Stimulated activated CD8-positive, alpha-beta memory T cell treated with anti-CD3 and anti-CD28 coated beads, Interleukin-4, amount 100 ng/mL, for 24 hours (primary cell): ENCODE results near the gene TMEM51.
"Not testable (repeated sequence)": the region's sequence is repeated elsewhere in the genome, so short reads cannot be mapped to it uniquely, and the experiment has no call there.

ENCODE experiments used
- DNase-seq: peaks from one replicate; pipeline ENCODE4 v3.0.0-alpha.2; 2020; ENCODE audit warnings: low read depth

Gene TMEM51

DNA sequence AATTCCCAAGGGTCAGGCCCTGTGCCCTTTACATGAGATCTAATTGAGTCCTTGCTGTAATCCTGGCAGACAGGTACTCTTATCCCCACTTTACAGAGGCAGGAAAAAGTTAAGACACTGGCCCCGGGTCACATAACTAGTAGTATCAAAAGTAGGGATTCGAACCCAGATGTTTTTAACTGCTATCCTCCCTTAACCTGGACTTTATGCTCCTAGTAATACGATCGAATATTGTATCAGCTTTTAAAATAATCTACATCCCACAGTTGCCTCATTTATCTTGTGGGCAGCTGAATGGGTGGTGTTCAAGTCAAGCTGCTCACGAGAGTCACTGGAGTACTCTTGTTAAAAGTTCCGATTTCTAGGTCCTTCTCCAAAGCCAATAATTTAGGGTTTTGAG lies 25.5 kb upstream of the TMEM51 start:
- DNase-seq, result no peak

DNA sequence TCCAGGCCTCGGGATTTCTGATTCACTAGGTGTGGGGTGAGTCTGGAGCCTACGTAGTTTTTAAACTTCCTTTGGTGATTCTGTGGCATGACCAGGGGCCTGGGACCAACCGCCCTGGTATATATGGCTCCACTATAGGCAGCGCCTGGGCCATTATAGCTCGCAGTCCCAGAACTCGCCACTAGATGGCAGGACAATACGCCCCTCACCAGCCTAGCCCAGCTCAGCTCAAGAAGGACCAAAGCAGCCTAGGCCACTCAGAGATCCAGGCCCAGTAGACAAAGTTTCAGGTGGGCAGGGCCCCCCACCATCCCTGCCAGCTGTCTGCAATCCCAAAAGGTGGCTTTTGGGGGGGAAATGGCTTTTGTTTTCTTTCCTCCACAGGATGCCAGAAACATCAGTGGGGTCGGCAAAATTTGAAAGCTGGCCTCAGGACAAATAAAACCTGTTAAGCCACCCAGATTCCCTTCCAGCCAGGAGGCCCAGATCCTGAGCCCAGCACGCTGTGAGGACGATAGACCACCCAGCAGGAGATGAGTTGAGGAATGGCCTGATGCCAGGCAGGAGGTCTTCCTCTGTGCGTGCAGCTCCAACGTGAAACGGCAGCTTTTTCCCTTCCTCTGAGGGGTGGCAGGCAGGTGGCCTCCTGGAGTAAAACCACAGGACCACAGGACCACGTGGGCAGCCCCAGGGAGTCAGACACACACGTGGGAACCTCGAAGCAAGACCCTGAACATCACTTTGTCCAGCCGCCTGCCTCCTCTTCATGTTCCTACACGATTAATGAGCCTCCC lies 24.8 kb upstream of the TMEM51 start:
- DNase-seq, result peak; percentile 42

DNA sequence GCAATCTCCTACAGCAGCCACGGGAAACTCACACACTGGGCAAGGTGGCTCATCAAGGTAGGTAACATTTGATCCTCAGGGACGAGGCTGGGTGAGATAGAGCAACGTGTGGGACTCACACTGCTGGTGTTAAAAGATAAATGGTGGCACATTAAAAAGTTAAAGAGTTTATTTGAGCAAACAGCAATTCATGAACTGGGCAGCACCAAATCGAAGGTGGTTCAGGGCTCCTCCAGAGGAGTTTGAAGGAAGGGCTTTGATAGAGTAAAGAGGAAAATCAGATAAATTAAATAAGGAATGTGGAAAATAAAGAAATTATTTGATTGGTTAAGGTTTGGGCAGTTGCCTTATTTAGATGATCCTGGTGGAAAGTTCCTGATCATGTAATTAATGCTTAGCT lies 23.6 kb upstream of the TMEM51 start:
- DNase-seq, result no peak

DNA sequence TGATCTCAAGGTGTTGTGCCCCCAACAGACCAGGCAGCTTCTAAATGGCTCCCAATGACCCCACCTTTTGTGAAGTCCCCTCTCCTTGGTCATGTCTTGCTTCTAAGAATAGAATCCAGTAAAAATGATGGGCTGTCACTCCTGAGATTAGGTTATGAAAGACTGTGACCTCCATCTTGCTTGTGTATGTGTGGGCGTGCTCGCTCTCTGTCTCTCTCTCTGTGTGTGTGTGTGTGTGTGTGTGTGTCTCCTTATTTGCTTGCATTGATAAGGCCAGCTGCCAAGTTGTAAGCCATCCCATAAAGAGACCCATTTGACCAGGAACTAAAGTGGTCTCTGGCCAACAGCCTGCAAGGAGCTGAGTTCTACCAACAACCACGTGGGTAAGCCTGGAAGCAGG lies 22.9 kb upstream of the TMEM51 start:
- DNase-seq, result no peak

DNA sequence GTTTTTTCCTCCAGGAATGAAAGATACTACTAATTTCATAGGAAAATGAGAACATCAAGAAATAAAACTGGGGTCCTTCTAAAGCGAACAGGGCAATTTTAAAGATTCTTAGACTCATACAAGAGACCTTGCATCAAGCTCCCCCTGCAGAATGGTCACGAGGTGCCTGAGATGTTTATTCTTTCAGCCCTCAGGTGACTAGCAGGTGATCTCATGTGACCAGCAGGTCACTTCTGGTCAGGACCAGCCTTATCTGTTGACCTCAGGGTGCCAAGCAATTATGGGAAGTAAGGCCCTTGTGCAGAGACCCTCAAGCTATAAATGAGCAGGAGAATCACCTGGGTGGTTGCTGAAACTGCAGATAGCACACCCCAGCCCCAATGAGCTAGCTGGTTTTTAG lies 20.6 kb upstream of the TMEM51 start:
- no peak for DNase-seq

DNA sequence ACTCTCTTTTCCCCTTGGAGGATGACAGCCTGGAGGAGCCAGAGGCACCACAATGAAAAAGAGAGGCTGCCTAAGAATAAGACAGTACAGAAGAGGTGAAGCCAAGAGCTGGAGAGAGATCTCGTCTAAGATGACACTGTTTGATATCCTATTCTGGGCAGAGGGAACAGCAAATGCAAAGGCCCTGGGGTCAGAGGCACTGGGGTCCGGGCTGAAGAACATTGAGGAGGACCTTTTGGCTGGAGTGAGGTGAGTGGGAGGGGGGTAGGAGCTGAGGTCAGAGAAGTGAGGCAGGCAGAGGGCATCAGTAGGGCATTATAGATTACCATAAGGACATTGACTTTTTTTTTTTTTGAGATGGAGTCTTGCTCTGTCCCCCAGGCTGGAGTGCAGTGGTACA lies 19.3 kb upstream of the TMEM51 start:
- DNase-seq, result no peak

DNA sequence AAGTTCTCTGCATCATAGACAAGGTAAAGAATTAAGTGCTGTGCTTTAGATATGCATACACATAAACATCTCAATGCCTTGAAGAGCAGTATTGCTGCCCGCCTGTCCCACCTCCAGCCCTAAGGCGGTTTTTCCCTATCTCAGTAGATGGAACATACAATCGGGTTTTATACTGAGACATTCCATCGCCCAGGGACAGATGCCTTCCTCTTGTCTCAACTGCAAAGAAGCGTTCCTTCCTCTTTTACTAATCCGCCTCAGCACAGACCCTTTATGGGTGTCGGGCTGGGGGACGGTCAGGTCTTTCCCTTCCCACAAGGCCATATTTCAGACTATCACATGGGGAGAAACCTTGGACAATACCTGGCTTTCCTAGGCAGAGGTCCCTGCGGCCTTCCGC lies 17.9 kb upstream of the TMEM51 start:
- DNase-seq, result not testable (repeated sequence)

DNA sequence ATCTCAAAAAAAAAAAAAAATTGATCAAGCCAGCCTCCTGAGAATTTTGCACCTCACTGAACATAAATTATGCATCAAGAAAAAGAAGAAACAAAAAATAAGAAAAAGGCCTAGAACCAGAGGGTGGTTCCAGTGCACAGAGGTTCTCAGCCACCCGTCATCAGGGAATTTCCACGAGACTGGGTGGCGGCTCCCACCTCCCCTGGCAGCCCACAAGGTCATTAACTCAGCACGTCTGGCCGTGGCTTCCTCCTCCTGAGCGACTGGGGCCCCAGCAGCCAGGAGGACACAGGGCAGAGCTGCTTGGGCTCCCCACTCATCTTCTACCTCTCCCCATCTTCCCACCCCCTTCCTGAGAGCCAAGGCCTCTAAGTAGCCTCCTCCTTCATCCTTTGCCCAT lies 15.7 kb upstream of the TMEM51 start:
- DNase-seq, result no peak

DNA sequence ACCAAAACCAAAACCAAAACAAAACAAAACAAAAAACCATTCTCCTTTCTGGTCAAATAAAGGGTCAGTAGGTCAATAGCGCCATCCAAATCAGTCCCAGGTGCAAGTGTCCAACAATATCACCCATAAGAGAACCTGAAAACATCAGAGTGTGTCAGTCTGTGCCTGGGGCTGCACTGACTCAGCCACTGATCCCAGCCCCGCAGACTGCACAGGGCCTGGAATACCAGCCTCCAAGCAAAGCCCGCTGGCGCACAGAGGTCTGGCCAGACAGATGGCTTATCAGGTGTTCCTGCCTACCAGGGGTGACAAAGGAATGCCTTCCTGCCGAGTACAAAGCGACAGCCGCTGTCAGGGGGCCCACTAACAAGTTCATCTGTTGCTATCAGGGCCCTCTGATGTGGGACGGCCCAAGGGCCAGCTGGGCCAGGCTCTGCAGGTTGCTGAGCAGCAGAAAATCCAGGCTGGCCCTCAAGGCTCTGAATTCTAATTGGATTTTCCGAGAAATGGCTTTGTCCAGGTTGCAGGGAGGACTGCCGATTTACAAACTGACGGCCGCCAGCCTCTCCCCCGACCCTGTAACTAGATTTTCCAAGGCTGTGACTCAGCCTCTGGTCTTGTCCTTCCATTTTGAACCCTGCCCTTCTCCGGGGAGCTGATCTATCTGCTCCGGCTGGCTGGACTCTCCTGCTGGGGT lies 13.7 kb upstream of the TMEM51 start:
- DNase-seq, result no peak

DNA sequence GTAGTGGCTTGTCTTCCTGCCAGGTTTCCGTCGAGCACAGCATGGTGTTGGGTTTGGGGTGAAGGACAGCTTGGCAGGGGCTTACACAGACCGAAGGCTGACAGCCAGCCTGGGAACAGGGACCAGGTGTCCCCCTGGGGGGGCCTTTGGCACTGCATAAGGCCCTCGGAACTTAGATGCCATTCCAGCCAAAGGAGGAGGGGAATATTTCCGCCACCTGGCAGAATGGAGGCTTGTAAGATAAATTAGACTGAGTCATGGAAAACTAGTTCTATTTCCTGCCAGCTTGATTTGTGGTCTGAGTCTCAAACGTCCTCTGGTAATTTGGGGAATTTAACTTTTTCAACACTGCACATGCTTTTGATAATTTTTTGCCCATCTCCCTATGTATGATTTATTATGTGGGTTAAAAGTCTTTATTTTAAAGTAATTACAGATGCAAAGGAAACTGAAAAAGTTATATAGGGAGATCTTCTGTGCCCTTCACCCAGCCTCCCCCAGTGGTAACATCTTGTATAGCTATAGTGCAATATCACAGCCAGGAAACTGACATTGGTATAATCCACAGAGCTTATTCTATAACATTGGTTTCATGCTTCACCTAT lies 11.5 kb upstream of the TMEM51 start:
- DNase-seq, result no peak

DNA sequence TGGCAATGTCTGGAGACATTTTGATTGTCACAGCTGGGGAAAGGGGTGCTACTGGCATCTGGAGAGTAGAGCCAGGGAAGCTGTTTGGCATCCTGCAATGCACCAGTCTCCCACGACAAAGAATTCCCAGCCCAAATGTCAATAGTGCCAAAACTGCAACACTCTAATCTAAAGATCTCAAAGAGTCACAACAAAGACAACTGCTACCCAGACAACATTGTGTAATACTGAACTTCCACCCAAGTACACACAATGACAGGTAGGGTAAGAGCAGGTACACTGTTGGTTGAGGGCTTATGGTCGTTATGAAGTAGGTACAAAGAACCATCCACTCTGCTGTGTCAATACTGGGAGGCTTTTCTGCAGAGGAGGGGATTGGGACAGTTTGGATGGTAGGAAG lies 8.2 kb upstream of the TMEM51 start:
- DNase-seq, result no peak

DNA sequence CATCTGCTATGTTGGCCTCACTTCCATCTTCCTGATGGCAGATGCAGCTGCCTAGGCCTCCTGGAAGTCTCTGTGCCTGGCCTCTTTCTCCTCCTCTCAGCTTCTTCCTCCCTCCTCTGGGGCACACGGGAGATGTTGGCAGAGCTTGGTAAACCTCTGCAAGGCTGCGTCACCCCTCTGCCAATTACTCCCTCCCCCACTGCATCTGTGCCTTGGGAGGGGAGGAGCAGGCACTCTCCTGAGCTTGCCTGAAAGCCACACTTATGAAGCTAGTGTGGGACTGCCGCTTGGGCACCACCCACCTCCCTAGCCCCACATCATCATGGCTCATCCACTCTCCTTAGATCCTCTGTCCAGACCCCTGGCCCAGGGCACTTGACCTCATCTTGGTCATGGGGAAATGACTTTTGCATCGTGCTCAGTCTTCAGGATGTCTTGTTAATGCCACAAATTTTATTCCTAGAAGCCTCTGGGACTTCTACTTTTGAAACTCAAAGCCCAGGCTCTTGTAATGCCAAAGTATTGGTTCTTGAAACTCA lies 7.3 kb upstream of the TMEM51 start:
- no peak for DNase-seq

DNA sequence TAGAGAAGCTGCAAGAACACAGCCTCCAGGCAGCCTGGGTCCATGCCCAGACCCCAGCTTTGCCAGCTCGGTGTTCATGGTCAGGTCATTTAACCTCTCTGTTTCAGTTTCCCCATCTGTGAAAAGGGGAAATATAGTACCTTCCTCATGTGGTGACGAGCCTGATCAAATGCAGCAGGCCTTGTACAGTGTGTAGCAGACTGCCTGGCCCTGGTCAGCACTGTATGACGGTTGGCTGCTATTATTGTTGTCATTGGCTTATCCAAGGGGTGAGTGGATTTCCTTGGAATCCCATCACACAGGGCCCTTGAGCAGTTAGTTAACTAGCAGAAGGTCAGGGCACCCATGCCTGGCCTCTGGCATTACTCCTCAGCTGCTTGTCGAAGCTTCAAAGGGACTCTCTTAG lies 6.6 kb upstream of the TMEM51 start:
- no peak for DNase-seq

DNA sequence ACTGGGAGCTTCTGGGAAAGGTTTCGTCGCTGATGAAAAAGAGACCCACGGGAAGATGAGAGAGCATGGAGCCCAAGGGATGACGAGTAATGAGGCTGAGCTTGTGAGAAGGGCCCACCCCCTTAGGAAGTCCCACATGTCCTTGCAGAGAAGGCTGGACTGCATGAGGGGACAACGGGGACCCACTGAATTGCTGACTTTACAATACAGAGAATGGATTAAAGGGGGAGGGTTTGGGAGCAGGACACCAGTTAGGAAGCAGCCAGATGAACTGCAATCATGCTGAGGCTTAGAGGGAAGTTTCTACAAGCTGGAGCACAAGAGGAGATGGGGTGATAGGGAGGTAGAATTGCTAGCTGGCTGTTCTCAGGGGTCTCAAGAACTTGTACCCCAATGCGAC lies 5.5 kb upstream of the TMEM51 start:
- no peak for DNase-seq

DNA sequence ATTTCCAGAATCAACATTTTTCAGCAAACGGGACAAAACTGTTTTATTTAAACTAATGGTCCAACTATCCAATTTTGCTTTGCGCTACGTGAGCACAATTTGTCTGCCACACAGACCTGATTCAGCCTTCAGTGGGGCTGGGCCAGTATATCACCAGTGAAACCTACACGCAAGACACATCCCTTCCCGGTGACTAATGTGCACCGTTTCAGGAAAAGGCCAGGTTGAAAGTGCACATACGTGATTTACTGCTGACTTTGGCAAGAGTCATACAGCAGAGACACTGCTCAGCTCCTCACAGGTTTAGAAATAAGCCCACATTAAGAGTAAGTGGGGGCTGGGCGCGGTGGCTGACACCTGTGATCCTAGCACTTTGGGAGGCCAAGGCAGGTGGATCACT lies 5.1 kb upstream of the TMEM51 start:
- DNase-seq, result no peak

DNA sequence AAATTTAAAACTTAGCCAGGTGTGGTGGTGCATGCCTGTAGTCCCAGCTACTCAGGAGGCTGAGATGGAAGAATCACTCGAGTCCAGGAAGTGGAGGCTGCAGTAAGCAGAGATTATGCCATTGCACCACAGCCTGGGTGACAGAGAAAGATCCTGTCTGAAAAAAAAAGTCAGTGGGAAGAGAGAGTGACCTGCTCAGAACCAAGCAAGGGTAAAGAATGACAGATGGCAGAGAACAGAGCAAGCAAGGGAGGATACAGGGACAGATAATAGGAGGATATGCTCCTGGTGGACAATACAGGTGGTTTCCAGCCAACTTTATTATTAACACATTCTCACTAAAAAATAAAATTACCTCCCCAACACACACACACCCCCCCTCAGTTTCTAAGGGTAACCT lies 4.6 kb upstream of the TMEM51 start:
- DNase-seq, result no peak

DNA sequence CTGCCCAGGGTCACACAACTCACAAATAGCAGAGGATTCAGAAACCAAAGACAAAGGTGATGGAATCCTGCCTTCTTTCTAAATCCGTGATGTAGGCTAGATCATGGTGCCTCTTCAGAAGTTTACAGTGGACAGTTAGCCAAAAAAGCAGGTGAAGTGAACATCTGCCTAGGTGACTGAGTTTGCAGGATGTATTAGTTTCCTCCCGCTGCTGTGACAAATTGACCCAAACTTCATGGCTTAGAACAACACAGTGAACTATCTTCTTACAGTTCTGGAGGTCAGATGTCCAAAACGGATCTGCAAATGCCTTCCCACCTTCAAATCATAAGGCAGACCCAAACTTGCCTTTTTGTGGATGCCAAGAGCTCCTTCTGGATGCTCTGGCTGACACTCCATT lies 3.2 kb upstream of the TMEM51 start:
- no peak for DNase-seq

DNA sequence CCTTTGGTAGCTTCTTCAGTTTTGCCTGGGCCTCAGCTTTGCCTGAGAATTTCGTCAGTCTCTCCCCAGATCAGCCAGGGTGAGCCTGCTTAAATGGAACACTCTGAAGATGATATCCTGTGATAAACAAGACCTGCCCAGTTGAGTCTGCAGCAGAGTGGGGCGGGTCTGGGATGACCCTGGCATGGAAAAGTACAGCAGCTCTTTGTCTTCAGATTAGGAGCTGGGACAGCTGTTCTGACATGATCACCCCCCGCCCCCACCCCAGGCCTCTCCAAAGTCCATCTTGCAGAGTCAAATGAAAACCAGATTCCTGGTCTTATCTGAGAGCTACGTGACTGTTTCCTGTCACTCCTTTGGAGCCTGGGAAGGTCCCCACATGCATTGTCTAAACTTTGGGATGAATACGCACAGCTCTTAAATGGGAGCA lies 2.2 kb upstream of the TMEM51 start:
- no peak for DNase-seq

DNA sequence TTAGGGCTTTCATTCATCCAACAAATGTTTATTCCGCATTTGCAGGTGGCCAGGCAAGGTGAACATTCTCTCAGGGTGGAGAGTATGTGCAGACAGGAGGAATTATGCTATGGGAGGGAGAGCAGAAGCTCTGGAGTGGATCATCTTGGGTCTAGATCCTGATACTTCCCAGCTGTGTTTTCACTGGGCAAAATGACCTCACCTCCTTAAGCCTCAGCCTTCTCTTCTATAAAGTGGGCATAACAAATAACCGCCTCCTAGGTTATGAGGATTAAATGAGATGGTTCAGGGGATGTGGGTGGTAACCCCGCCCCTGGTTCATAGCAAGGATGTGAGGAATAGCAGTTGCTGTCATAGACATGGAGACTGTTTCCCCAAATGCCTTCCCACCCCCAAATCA lies 1.7 kb upstream of the TMEM51 start:
- no peak for DNase-seq

DNA sequence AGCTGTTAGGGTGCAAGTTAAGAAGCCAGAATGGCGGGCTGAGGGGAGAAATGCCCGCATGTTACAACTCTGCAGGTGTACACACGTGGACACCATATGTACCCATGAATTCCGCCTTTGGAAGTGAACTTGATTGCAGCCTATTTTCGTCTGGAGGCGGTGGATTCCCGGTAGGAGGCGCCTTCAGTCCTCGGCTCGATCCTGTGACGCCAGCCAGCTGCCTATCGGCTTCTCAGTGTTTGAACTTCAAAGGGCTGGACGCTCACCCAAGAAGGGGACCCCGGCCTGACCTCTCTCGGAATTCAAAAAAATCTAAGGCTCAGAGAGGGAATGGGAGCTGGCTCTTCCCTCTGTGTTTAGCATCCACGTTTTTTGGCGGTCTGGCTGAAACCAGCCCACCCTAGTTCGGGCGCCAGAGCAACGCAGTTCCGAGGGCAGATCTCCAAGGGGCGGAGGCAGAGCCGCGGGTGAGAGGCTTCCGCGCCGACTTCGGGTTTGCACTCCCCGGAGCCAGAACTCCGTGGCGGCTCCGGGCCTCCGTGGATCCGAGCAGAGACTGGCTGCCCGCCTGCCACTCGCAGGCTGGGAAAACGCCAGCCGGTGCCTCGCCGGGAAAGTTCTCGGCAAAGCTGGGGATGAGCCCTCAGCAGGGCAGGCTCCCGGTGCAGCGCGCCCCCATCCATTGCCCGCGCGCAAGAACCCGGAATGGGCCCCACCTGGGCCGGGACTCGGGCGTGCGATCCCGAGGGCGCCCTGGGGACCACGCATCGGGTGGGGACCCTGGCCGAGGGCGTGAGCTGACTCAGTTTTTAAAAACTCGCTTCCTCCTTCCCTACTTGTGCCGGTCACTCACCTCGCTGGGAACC lies 996 bp upstream of the TMEM51 start:
- no peak for DNase-seq

DNA sequence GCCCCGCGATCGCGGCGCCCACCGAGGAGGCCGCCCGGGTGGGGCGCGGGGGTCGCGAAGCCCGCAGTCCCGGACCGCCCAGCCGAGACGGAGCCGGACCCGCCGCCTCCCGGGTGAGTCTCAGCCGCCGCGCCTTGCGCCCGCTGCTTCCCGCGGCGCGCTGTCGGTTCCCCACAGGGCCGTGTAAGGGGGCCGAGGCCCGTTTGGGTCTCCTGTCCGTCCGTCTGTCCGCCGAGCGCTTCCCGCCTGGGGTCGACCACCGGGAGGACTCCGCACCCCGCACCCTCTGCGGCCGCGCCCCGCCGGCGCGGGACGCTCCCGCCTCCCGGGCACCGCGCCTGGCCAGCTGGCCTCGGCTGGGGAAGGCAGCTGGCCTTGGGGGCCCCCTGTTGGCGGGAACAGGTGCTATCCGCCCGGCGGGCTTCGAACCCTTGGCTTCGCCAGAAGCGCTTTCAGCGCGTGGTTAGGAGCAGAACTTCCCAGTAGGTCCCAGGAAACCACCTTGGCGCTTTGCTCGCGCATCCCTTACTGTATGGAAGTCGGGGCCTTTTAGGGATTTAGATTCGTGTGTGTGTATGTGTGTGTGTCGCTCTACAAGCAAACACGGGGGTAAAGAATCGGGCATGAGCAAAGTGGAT lies 414 bp downstream of the TMEM51 start:
- DNase-seq, result peak; percentile 22
